GM12878 (cell line): ENCODE results near the gene TNKS2. TPM values are rescaled to one million over a fixed set of nuclear protein-coding genes. Genes with fewer than 3 reads are reported as not detected.

Experiments used
- ATAC-seq: fragments of 200-7000 bp; cut with Tn5 transposase; 3 replicates; pipeline ENCODE4 v1.9.1; 2020; ENCODE audit warnings: mild to moderate bottlenecking, moderate library complexity
- BruUV-seq: library from RNA; stranded (reverse); fragments of 400-500 nt; replicated peaks from 2 replicates; lab custom pipeline; 2021; lab: Mats Ljungman, UMichigan
- CTCF ChIA-PET: fragments of 300-600 bp; sonication (Branson Sonifier 250); formaldehyde crosslinking; extraction: SDS; loops from one replicate; lab custom pipeline; 2021; ENCODE audit warnings: inconsistent platforms; lab: Yijun Ruan, JAX
- POLR2A ChIA-PET: fragments of 350-600 bp; formaldehyde crosslinking; extraction: SDS; loops from one replicate; lab custom pipeline; 2021; ENCODE audit warnings: inconsistent platforms; lab: Charles Lee
- RAD21 ChIA-PET: fragments of 300-600 bp; sonication (Branson Sonifier 250); formaldehyde crosslinking; loops from one replicate; lab custom pipeline; 2023; ENCODE audit warnings: antibody characterized with exemption; ENCODE audit not compliant: unreplicated experiment; lab: Charles Lee
- SMC1A ChIA-PET: fragments of 300-600 bp; sonication (Branson Sonifier 250); formaldehyde crosslinking; loops from one replicate; lab custom pipeline; 2023; ENCODE audit not compliant: unreplicated experiment, uncharacterized antibody; lab: Charles Lee
- DNase-seq: peaks from one replicate; pipeline ENCODE4 v3.0.0-alpha.2; 2011; ENCODE audit warnings: low read depth, low spot score
- FAIRE-seq: peaks from 3 replicates; lab custom pipeline; 2011; peaks lifted over from hg19 to GRCh38; lab: Jason Lieb, UNC
- H2AFZ ChIP-seq: 2 replicates; pipeline ENCODE4 v1.6.0; 2011; ENCODE audit warnings: low read depth, low read length, control low read depth; ENCODE audit not compliant: control insufficient read depth
- H3K27ac ChIP-seq: 2 replicates; pipeline ENCODE4 v1.5.1; 2011; ENCODE audit warnings: control low read depth; ENCODE audit not compliant: control insufficient read depth, insufficient read depth
- H3K27me3 ChIP-seq, 2 experiments: replicated peaks in 1 of 2; 2 replicates each; pipeline versions ENCODE4 v1.6.0 to v1.6.1; 2011; ENCODE audit warnings: low read length in 1 of 2; ENCODE audit not compliant: control insufficient read depth in 2 of 2, insufficient read depth in 2 of 2
- H3K36me3 ChIP-seq, 2 experiments: 2 replicates each; pipeline ENCODE4 v1.5.1; 2011; ENCODE audit warnings: low read length in 1 of 2; ENCODE audit not compliant: control insufficient read depth in 2 of 2, insufficient read depth in 2 of 2
- H3K4me1 ChIP-seq: 2 replicates; pipeline ENCODE4 v1.6.1; 2011; ENCODE audit warnings: mild to moderate bottlenecking, low read length, moderate library complexity, mixed read lengths; ENCODE audit not compliant: control insufficient read depth, insufficient read depth
- H3K4me2 ChIP-seq: 2 replicates; pipeline ENCODE4 v1.6.0; 2011; ENCODE audit warnings: control low read depth; ENCODE audit not compliant: control insufficient read depth, insufficient read depth
- H3K4me3 ChIP-seq: fragments of 200-600 bp; sonication (generic); 2 replicates; pipeline ENCODE4 v1.5.1; 2016
- H3K79me2 ChIP-seq: 2 replicates; pipeline ENCODE4 v1.6.0; 2011; ENCODE audit warnings: low read length; ENCODE audit not compliant: control insufficient read depth, insufficient read depth
- H3K9ac ChIP-seq: 2 replicates; pipeline ENCODE4 v1.8.0; 2011; ENCODE audit warnings: low read length, control low read depth, mixed read lengths; ENCODE audit not compliant: control insufficient read depth, insufficient read depth
- H3K9me3 ChIP-seq: replicated peaks from 3 replicates; pipeline ENCODE4 v1.5.1; 2011; ENCODE audit warnings: mild to moderate bottlenecking, low read length; ENCODE audit not compliant: control insufficient read depth, insufficient read depth
- H4K20me1 ChIP-seq: 2 replicates; pipeline ENCODE4 v1.6.0; 2011; ENCODE audit not compliant: control insufficient read depth, insufficient read depth
- BRCA1 ChIP-seq: IDR thresholded peaks from 2 replicates; pipeline ENCODE4 v1.6.1; 2011; ENCODE audit warnings: low read depth, low read length, improper control_type of control experiment
- CBX5 ChIP-seq: sonication (generic); IDR thresholded peaks from 2 replicates; pipeline ENCODE4 v1.6.1; 2016; ENCODE audit warnings: low read depth, moderate library complexity, mild to moderate bottlenecking, inconsistent platforms
- EZH2 ChIP-seq: IDR thresholded peaks from 2 replicates; pipeline ENCODE4 v1.6.1; 2012; ENCODE audit warnings: low read depth, mild to moderate bottlenecking, control low read depth, inconsistent platforms, low read length, borderline replicate concordance; ENCODE audit not compliant: control insufficient read depth
- IRF5 ChIP-seq: fragments of 450-650 bp; IDR thresholded peaks from 2 replicates; pipeline ENCODE4 v1.6.1; 2017; ENCODE audit warnings: borderline replicate concordance
- KDM1A ChIP-seq: fragments of 200-600 bp; sonication (generic); IDR thresholded peaks from 2 replicates; pipeline ENCODE4 v1.6.1; 2016; ENCODE audit warnings: borderline replicate concordance
- MAX ChIP-seq: IDR thresholded peaks from 2 replicates; pipeline ENCODE4 v1.6.1; 2012; ENCODE audit warnings: low read depth, low read length, improper control_type of control experiment
- RB1 ChIP-seq: fragments of 450-650 bp; formaldehyde crosslinking; IDR thresholded peaks from 2 replicates; pipeline ENCODE4 v1.6.1; 2017; ENCODE audit warnings: mild to moderate bottlenecking, borderline replicate concordance
- RFX5 ChIP-seq: IDR thresholded peaks from 2 replicates; pipeline ENCODE4 v1.6.1; 2011; ENCODE audit warnings: low read depth, low read length, improper control_type of control experiment
- TCF12 ChIP-seq: IDR thresholded peaks from 2 replicates; pipeline ENCODE4 v1.6.1; 2011; ENCODE audit warnings: low read depth, mild to moderate bottlenecking, low read length
- TCF3 ChIP-seq: IDR thresholded peaks from 2 replicates; pipeline ENCODE4 v1.6.1; 2012; ENCODE audit warnings: low read depth, mild to moderate bottlenecking, low read length, borderline replicate concordance; ENCODE audit not compliant: insufficient read depth
- ZNF217 ChIP-seq: fragments of 450-650 bp; IDR thresholded peaks from 2 replicates; pipeline ENCODE4 v1.6.1; 2017; ENCODE audit warnings: antibody characterized with exemption, mild to moderate bottlenecking
- ZNF592 ChIP-seq: fragments of 450-650 bp; IDR thresholded peaks from 2 replicates; pipeline ENCODE4 v1.6.1; 2017; ENCODE audit warnings: mild to moderate bottlenecking, moderate library complexity
- ZSCAN29 ChIP-seq: fragments of 450-650 bp; IDR thresholded peaks from 2 replicates; pipeline ENCODE4 v1.6.1; 2017; ENCODE audit warnings: mild to moderate bottlenecking, moderate library complexity
- WGBS: methylation state at CpG from one replicate; pipeline ENCODE4 v1.1.6; 2016; ENCODE audit warnings: low lambda C conversion rate; ENCODE audit not compliant: insufficient replicate concordance, insufficient coverage; ENCODE audit errors: missing lambda C conversion rate; 5-methylcytosine and 5-hydroxymethylcytosine counted together
- in situ Hi-C: fragments of 300-500 bp; cut with MboI; formaldehyde crosslinking; loops from 9 replicates; pipeline ENCODE4 v1.14.3; 2018; ENCODE audit warnings: mixed read lengths
- intact Hi-C: fragments of 100-400 bp; cut with micrococcal nuclease; formaldehyde crosslinking; loops from one replicate; pipeline ENCODE4 v1.14.2; 2022; ENCODE audit not compliant: unreplicated experiment
- polyA plus RNA-seq, 11 experiments: library from polyadenylated mRNA; depleted of rRNA in 4 of 11; unstranded in 6 of 11; stranded (reverse) in 5 of 11; fragments of >200 nt; fragmentation: Nextera tagmentation in 4 of 11; fragmentation: Illumina TruSeq in 1 of 11; extraction: Ambion mirVana in 4 of 11; extraction: Trizol in 1 of 11; gene quantifications; 1 replicate in 1 of 11; 2 replicates in 10 of 11; pipeline versions ENCODE4 v1.2.1 to v1.2.3, GENCODE V29; 2011 to 2016; ENCODE audit warnings: inconsistent platforms in 2 of 11, missing spikeins in 2 of 11, low read depth in 1 of 11
- total RNA-seq, 4 experiments: library from RNA; depleted of rRNA in 3 of 4; stranded (reverse); fragments of >200 nt in 3 of 4; fragmentation: Illumina TruSeq in 1 of 4; extraction: Trizol in 1 of 4; gene quantifications; 2 replicates each; pipeline versions ENCODE4 v1.2.1 to v1.2.3, GENCODE V29; 2013 to 2021

TNKS2 gene
- total and polyA plus RNA-seq, 10 of the 15 experiments (the other 5 are each of a cell fraction or from before 2014, with no cell fraction given): 2.9 to 24.2 (median 6.9) TPM

- in situ Hi-C loops (no loop called here), intact Hi-C loops (no loop called here)
- ChIA-PET RAD21 (no interaction called here), CTCF (no interaction called here), SMC1A (interaction anchor here (0.9 kb wide), 1 partner anchor 27 kb away, joined by 3 read pairs; no protein-coding TSS in a partner anchor), POLR2A (no interaction called here)
- H3K4me2 ChIP-seq: no peak overlapping the region
- no peak overlapping the region for H3K27ac ChIP-seq
- 68% methylated on average over 2 of the region's 2 CpGs for WGBS
- no peak for ATAC-seq
- H3K9ac ChIP-seq: no peak overlapping the region
- DNase-seq: no peak
- H3K9me3 ChIP-seq: no peaks in the 10 kb centered on the region
- no peaks in the 10 kb centered on the region for H4K20me1 ChIP-seq
- TF ChIP-seq ZSCAN29 (no peak), EZH2 (no peak), ZNF217 (no peak), TCF12 (no peak), RFX5 (no peak), ZNF592 (no peak), BRCA1 (no peak), MAX (no peak), CBX5 (no peak), IRF5 (no peak), RB1 (no peak), TCF3 (no peak), KDM1A (no peak)
- H3K4me1 ChIP-seq: no peaks in the 10 kb centered on the region
- no peaks in the 10 kb centered on the region for H3K27me3 ChIP-seq
- H2AFZ ChIP-seq: no peak overlapping the region
- no peaks in the 10 kb centered on the region for H3K79me2 ChIP-seq
- H3K36me3 ChIP-seq: peaks cover 0 to 5% of the 10 kb centered on the region in 2 experiments; a peak in 3 of 4 replicates
- no peak overlapping the region for H3K4me3 ChIP-seq
- BruUV-seq: no TSS peak
- no peak for FAIRE-seq
Observed at GRCh38 chr10:91829268-91829667, 31.0 kb downstream of the TNKS2 start.
